Choroid plexus epithelial cell (primary cell): ENCODE measurements around the gene TUNAR.

Experiments used
- DNase-seq: peaks from one replicate; pipeline ENCODE4 v3.0.0-alpha.2; 2010; ENCODE audit warnings: low read depth
- H3K4me3 ChIP-seq: 2 replicates; pipeline ENCODE4 v1.5.1; 2011; ENCODE audit warnings: low read depth, mild to moderate bottlenecking, control low read depth, low read length, moderate library complexity
- TF ChIP-seq, protein P1 (sequence below): conservative IDR thresholded peaks from 2 replicates; pipeline ENCODE4 v1.5.1; 2011; ENCODE audit warnings: low read depth, mild to moderate bottlenecking, control low read depth, inconsistent platforms, low read length, moderate library complexity

The TUNAR gene

DNA sequence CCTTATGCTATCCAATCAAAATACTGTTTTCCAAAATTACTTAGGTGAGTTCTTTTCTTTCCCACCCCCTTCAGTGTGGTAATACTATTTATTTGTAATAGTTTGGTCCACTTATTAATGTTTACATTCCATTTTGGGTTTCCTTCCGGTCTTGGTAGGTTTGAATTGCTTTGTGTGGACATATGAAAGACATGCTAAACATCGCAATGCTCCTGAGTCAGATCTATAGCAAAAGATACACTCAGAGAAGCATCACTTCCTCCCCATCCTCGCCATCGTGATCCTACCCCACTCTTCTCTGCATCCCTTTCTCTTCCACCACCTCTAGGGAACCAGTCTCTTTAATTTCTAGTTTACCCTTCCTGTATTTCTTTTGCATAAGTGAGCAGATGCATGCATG lies 30.0 kb downstream of the TUNAR start:
- TF ChIP-seq, protein P1, sequence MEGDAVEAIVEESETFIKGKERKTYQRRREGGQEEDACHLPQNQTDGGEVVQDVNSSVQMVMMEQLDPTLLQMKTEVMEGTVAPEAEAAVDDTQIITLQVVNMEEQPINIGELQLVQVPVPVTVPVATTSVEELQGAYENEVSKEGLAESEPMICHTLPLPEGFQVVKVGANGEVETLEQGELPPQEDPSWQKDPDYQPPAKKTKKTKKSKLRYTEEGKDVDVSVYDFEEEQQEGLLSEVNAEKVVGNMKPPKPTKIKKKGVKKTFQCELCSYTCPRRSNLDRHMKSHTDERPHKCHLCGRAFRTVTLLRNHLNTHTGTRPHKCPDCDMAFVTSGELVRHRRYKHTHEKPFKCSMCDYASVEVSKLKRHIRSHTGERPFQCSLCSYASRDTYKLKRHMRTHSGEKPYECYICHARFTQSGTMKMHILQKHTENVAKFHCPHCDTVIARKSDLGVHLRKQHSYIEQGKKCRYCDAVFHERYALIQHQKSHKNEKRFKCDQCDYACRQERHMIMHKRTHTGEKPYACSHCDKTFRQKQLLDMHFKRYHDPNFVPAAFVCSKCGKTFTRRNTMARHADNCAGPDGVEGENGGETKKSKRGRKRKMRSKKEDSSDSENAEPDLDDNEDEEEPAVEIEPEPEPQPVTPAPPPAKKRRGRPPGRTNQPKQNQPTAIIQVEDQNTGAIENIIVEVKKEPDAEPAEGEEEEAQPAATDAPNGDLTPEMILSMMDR, result no peak
- H3K4me3 ChIP-seq, result no peak overlapping the region
- no peak for DNase-seq

DNA sequence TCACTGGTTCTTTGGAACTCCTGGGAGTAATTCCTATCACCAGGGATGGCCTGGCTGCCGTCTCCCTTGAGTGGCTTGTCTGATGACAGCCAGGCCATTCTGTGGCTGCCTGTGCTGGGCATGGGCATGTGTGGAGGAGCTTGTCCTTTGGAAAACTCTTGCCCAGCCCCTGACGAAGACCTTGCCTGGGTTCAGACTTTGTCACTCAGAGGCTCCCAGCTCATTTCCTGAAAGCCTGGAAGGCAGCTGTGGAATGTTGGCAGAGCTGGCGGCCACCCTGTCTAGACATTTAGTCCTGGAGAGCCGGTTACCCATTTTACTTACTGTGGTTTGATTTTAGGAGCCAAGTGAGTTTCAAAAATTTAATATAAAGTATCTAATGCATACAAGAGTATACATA lies 34.0 kb downstream of the TUNAR start:
- TF ChIP-seq, protein P1, result no peak
- H3K4me3 ChIP-seq, result no peak overlapping the region
- DNase-seq, result no peak

DNA sequence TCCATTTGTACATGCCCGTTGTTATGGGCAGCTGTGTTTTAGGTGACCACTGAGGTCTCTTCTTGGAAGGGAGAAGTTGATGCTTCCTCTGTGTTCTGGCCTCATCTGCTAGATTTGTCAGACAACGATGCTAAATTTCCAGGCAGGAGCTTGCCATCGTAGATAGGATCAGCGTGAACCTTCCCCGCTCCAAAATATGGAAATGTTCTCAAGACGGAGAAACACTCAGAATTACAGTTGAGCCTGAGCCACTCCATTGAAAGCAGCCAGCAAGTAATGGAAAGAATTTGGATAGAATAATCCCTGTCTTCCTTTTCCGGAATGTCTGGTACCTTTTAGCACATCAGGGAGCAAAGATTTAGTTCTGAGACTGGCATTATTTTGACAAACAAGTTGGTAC lies 34.8 kb downstream of the TUNAR start:
- TF ChIP-seq, protein P1, result no peak
- no peak for DNase-seq

DNA sequence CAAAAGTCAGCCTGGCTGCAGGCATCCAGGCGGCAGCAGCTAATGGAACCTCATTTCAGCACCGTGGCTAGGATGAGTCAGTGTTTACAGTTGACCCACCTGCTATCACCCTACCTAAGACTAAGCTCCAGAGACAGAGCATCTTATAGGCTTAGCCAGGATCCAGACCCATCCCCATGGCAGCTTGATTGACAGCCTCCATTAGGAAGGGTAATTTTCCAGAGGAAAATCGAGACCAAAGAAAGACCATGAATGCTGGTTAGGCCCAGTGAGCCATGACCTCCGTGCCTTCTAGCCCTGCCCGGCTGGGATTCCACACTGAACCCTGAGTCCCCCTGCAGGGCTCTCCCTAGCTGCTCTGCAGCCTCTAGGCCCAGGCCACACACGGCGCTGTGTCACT lies 38.7 kb downstream of the TUNAR start:
- TF ChIP-seq, protein P1, result no peak
- DNase-seq, result no peak
- no peak overlapping the region for H3K4me3 ChIP-seq

More for the DNA sequence above, 34.8 kb downstream of the TUNAR start:
- H3K4me3 ChIP-seq, result no peak overlapping the region

DNA sequence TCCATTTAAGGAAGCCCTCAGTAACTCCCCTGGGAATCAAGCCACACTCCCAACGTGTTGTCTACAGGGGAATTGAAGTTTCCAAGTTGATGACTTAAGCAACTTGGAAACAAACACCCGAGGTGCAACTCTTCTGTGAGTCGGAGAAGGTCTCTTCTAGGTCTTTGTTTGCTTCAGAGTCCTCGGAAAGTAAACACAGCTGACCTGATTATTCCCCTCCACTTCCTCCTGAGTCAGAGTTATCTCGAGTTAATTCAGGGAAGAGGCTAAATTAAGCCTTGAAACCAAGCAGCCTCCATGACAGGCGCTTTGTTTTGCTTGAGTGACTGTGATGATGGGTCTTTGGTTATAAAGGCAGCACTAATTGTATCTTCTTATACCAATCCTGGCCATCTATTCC lies 41.8 kb downstream of the TUNAR start:
- no peak overlapping the region for H3K4me3 ChIP-seq
- TF ChIP-seq, protein P1, result no peak
- DNase-seq, result no peak

DNA sequence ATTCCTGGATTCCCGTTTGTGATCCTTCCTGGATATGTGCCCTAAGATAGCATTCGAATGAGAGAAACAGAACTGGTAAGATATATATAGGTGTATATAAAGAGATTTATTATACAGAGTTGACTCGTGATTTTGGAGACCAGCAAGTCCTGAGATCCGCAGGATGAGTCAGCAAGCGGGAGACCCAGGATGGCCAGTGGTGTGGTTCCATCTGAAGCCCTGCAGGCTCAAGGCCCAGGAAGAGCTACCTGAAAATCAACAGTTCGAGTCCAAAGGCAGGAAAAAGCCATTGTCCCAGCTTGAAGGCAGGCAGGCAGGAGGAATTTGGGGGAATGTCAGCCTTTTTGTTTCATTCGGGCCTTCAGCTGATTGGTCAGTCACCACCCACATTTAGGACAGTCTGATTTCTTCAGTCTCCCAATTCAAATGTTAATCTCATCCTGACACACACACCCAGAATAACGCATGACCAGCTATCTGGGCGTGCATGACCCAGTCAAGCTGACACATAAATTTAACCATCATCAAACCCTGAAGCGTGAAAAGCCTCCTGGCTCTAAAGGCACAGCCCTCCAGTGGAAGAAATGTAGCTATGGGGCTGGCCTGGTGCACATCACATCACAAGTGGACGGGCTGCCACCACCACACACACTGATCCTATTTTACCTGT lies 44.3 kb downstream of the TUNAR start:
- no peak for DNase-seq
- H3K4me3 ChIP-seq, result no peak overlapping the region
- TF ChIP-seq, protein P1, result no peak

DNA sequence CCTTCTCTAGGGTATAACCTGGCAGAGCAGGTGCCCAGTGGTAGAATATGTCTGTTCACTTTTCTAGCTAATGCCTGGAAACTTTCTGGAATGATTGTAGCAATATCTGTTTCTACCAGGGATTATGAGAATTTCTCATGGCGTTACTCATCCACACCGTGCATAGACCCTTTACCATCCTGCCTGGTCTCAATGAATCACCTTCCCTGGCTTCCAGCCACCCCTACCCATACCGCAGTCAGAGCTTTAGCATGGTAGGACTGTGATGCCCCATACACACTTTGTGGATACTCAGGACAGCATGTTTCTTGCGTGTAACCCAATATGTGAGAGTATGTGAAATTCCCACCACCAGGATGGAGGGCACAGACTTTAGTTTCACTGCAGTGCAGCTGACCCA lies 45.4 kb downstream of the TUNAR start:
- DNase-seq, result no peak
- TF ChIP-seq, protein P1, result no peak
- no peak overlapping the region for H3K4me3 ChIP-seq
